Peyer's patch (tissue), 4 donors: Measurements from ENCODE around the gene PAOX. TPM values are rescaled to one million over a fixed set of nuclear protein-coding genes. Genes with fewer than 3 reads are reported as not detected.

Source experiments
- DNase-seq, 3 donors: peaks; one replicate each; pipeline ENCODE4 v3.0.0-alpha.2; 2017 to 2019
- H3K27ac ChIP-seq, 4 donors: fragments of 200-600 bp; sonication (generic); one replicate each; pipeline ENCODE4 v1.5.1; 2016 to 2019
- H3K27me3 ChIP-seq, 2 donors: fragments of 200-600 bp; sonication (generic); one replicate each; pipeline ENCODE4 v1.5.1; 2019
- H3K36me3 ChIP-seq, 3 donors: fragments of 200-600 bp; sonication (generic); one replicate each; pipeline ENCODE4 v1.5.1; 2016 to 2019
- H3K4me1 ChIP-seq, 4 donors: fragments of 200-600 bp; sonication (generic); one replicate each; pipeline ENCODE4 v1.5.1; 2016 to 2019
- H3K4me3 ChIP-seq, 4 donors: fragments of 200-600 bp; sonication (generic); 1 replicate in 3 of 4; 2 replicates in 1 of 4; pipeline ENCODE4 v1.5.1; 2016 to 2019; ENCODE audit warnings: mild to moderate bottlenecking in 1 of 4
- H3K9me3 ChIP-seq, 4 donors: fragments of 200-600 bp; sonication (generic); one replicate each; pipeline ENCODE4 v1.5.1; 2016 to 2019; ENCODE audit warnings: mild to moderate bottlenecking in 1 of 4
- POLR2A ChIP-seq, 2 donors: fragments of 450-650 bp; IDR thresholded peaks; one replicate each; pipeline ENCODE4 v1.5.1; 2017; ENCODE audit warnings: antibody characterized with exemption in 2 of 2, mild to moderate bottlenecking in 2 of 2, moderate library complexity in 2 of 2
- total RNA-seq, 4 donors: library from RNA; depleted of rRNA; stranded (reverse); fragments of >200 nt; gene quantifications; one replicate each; pipeline ENCODE4 v1.1.0, GENCODE V29; 2016
- TF ChIP-seq, protein P1 (sequence below), 6 experiments: fragments of 450-650 bp in 4 of 6; fragments of 200-600 bp in 2 of 6; sonication (generic) in 1 of 6; IDR thresholded peaks; one replicate each; pipeline ENCODE4 v1.5.1; 2017 to 2019; ENCODE audit warnings: antibody characterized with exemption in 6 of 6, mild to moderate bottlenecking in 3 of 6, moderate library complexity in 1 of 6

Gene PAOX
- total RNA-seq, 4 donors from 2014 or later = 19.8 to 53.7 (median 36.9) TPM

DNA sequence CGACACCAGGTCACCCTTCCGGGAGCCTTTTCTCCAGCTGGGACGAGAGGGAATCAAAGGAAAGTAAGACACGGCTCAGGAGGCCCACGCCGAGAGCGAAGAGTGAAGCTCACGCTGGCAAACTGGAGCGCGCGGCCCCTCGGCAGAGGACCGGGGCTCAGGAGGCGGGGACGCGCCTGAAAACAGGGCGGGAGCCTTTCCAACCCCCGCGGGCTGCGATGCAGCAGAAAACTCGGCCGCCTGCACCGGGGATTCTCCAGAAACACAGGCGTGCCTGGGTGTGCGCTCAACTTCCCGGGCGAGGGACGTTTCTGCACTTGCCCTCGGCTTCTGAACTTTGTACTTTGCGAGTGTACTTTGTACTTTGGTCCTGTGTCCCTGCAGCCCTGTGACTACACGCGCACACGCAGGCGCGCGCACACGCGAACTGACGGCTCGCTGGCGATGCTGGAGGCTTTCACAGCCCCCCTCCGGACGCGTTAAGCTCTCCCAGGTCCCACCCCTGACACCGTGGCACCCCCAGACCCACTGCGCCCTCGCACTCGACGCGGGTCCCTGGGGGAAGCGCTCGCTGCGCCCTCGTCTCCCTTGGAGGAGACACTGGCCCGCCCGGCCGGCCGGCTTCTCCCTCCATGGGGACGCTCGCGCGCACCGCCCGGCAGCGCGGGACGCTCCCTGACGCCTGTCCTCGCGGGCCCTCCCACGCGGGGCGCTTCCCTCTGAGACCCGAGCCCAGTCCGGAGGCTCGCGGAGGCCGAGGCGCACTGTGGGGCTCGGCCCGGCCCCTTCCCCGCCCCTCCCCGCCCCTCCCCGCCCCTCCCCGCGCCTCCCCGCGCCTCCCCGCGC, 588 bp upstream of the PAOX start:
- H3K4me1 ChIP-seq = peaks cover 0 to 38% (median 8%) of the 10 kb centered on the region in 4 donors
- TF ChIP-seq, protein P1, sequence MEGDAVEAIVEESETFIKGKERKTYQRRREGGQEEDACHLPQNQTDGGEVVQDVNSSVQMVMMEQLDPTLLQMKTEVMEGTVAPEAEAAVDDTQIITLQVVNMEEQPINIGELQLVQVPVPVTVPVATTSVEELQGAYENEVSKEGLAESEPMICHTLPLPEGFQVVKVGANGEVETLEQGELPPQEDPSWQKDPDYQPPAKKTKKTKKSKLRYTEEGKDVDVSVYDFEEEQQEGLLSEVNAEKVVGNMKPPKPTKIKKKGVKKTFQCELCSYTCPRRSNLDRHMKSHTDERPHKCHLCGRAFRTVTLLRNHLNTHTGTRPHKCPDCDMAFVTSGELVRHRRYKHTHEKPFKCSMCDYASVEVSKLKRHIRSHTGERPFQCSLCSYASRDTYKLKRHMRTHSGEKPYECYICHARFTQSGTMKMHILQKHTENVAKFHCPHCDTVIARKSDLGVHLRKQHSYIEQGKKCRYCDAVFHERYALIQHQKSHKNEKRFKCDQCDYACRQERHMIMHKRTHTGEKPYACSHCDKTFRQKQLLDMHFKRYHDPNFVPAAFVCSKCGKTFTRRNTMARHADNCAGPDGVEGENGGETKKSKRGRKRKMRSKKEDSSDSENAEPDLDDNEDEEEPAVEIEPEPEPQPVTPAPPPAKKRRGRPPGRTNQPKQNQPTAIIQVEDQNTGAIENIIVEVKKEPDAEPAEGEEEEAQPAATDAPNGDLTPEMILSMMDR (IDR thresholded peaks at IDR 0.05) = peak in 1 of 6 experiments; percentile 4
- TF ChIP-seq POLR2A (IDR thresholded peaks at IDR 0.05) = peak; percentile 69 to 76
- no peaks in the 10 kb centered on the region for H3K9me3 ChIP-seq
- no peaks in the 10 kb centered on the region for H3K36me3 ChIP-seq
- H3K27ac ChIP-seq = peak overlapping the region; percentile 80 to 99 (median 94)
- peak overlapping the region; percentile 79 to 100 (median 94) for H3K4me3 ChIP-seq
- peak; percentile 60 to 88 (median 87) for DNase-seq
- H3K27me3 ChIP-seq = no peaks in the 10 kb centered on the region

DNA sequence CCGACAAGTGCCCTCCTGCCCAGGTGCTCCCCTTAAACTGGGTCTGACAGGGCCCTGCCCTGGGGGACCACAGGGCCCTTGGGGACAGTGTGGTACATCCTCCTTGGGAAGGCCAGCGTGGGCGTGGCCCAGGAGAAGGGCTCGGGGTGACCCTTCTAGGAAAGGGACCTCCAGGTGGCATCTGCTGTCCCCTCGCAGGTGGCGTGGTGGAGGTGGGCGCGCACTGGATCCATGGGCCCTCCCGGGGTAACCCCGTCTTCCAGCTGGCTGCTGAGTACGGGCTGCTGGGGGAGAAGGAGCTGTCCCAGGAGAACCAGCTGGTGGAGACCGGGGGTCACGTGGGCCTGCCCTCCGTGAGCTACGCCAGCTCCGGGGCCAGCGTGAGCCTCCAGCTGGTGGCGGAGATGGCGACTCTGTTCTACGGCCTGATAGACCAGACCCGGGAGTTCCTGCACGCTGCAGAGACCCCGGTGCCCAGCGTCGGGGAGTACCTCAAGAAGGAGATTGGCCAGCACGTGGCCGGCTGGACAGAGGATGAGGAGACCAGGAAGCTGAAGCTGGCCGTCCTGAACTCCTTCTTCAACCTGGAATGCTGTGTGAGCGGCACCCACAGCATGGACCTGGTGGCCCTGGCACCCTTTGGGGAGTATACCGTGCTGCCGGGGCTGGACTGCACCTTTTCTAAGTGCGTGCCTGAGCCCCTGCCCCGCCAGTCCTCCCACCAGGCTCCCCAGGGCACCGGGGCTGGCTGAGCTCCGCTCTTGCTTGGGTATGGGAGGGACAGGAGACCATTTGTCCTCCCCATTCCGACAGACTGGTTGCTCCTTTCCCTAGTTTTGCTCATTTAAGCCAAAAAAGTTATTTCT, 972 bp downstream of the PAOX start:
- H3K4me3 ChIP-seq = peak overlapping the region; percentile 79 to 100 (median 97)
- peaks cover 0 to 30% (median 5%) of the 10 kb centered on the region in 4 donors for H3K4me1 ChIP-seq
- no peak for TF ChIP-seq POLR2A (IDR thresholded peaks at IDR 0.05)
- TF ChIP-seq, protein P1 (IDR thresholded peaks at IDR 0.05) = no peak
- peaks cover 0 to 11% (median 0%) of the 10 kb centered on the region in 3 donors for H3K36me3 ChIP-seq
- peak overlapping the region; percentile 76 to 99 (median 87) for H3K27ac ChIP-seq
- H3K9me3 ChIP-seq = no peaks in the 10 kb centered on the region
- no peak for DNase-seq
- H3K27me3 ChIP-seq = no peaks in the 10 kb centered on the region

DNA sequence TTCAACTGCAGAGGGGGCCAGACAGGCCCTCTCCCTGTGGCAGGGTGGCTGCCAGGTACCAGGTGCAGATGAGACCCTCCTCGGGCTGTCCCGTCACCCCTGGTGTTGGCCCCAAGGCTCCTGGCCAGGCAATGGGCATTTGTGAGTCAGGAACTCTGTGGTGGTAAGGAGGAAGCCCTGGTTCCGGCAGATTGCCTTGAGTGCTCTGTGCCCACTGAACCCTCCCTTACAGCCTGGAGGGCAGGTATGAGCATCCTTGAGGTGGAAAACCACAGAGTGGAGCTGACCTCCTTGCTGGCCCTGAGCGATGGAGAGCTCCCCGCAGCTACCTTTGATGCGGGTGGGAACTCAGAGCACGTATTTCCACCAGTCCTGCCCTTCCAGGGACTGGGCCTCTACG, 2.0 kb downstream of the PAOX start:
- Histone ChIP-seq H3K4me1 (peaks cover 0 to 30% (median 5%) of the 10 kb centered on the region in 4 donors), H3K27ac (no peak overlapping the region), H3K36me3 (peaks cover 0 to 11% (median 0%) of the 10 kb centered on the region in 3 donors), H3K4me3 (no peak overlapping the region), H3K27me3 (no peaks in the 10 kb centered on the region), H3K9me3 (no peaks in the 10 kb centered on the region)
- no peak for TF ChIP-seq POLR2A (IDR thresholded peaks at IDR 0.05)
- TF ChIP-seq, protein P1 (IDR thresholded peaks at IDR 0.05) = no peak
- DNase-seq = peak in 1 of 3 donors; percentile 39

DNA sequence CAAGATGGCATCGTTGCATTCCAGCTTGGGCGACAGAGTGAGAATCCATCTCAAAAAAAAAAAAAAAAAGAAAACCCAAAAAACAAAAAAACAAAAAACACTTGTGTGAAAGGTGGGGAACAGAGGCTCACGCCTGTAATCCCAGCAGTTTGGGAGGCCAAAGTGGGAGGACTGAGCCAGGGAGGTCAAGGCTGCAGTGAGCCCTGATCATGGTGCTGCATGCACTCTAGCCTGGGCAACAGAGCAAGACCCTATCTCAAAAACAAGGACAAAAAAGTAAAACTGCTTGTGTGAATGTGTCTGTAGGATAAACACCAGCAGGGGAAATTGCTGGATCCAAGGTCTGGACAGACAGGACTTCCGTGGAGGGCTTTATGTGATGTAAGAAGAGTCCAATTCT, 4.5 kb downstream of the PAOX start:
- Histone ChIP-seq H3K4me3 (no peak overlapping the region), H3K27me3 (no peaks in the 10 kb centered on the region), H3K9me3 (no peaks in the 10 kb centered on the region), H3K4me1 (peaks cover 0 to 19% (median 3%) of the 10 kb centered on the region in 4 donors), H3K27ac (no peak overlapping the region), H3K36me3 (peaks cover 0 to 11% (median 0%) of the 10 kb centered on the region in 3 donors)
- DNase-seq = no peak
- no peak for TF ChIP-seq POLR2A (IDR thresholded peaks at IDR 0.05)
- TF ChIP-seq, protein P1 (IDR thresholded peaks at IDR 0.05) = no peak

DNA sequence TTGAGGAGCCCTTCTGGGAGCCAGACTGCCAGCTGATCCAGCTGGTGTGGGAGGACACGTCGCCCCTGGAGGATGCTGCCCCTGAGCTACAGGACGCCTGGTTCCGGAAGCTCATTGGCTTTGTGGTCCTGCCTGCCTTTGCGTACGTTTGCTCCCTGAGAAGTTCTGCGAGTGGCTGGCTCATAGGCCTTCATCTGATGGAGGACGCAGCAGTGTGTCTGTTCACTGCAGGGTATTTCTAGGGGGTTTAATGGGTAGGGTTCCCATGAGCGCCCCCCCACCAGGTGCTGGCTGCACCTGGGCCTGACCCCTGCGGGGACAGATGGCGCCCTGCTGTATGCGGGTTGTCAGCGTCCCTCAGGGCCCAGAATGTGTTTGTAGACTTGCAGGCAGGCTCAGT, 5.0 kb downstream of the PAOX start:
- Histone ChIP-seq H3K4me1 (peaks cover 0 to 19% (median 3%) of the 10 kb centered on the region in 4 donors), H3K27ac (no peak overlapping the region), H3K4me3 (no peak overlapping the region), H3K9me3 (no peaks in the 10 kb centered on the region), H3K36me3 (peaks cover 0 to 11% (median 0%) of the 10 kb centered on the region in 3 donors), H3K27me3 (no peaks in the 10 kb centered on the region)
- DNase-seq = peak in 1 of 3 donors; percentile 26
- TF ChIP-seq, protein P1 (IDR thresholded peaks at IDR 0.05) = no peak
- TF ChIP-seq POLR2A (IDR thresholded peaks at IDR 0.05) = no peak
